ENCODE measurements around the gene SRI. TPM values are rescaled to one million over a fixed set of nuclear protein-coding genes. Genes with fewer than 3 reads are reported as not detected.

The SRI gene
- total RNA-seq, 1 donor: 77.1 TPM

- Histone ChIP-seq H2AFZ (ENCODE audit: low read length) (no peak overlapping the region), H3K79me2 (ENCODE audit: insufficient read depth, low read length) (no peaks in the 10 kb centered on the region), H3K27ac (ENCODE audit: low read depth, low read length) (no peak overlapping the region), H3K9me3 (ENCODE audit: low read depth, low read length) (no peaks in the 10 kb centered on the region), H4K20me1 (ENCODE audit: insufficient read depth, low read length) (no peaks in the 10 kb centered on the region), H3K27me3 (ENCODE audit: insufficient read depth, low read length) (no peaks in the 10 kb centered on the region), H3K4me2 (ENCODE audit: insufficient read depth, low read length) (no peak overlapping the region), H3K4me3 (ENCODE audit: insufficient read depth, low read length) (no peak overlapping the region), H3K36me3 (ENCODE audit: insufficient read depth, low read length) (no peaks in the 10 kb centered on the region), H3K4me1 (ENCODE audit: insufficient read depth, low read length) (no peaks in the 10 kb centered on the region)
- DNase-seq (ENCODE audit: insufficient read length, low spot score, missing footprints): no peak
- TF ChIP-seq CTCF (IDR thresholded peaks at IDR 0.05; ENCODE audit: extremely low read depth, low read depth, low read length): no peak
Measured at GRCh38 chr7:88253640-88254039, 33.8 kb upstream of the SRI start.

- H3K9me3 ChIP-seq (ENCODE audit: low read depth, low read length): no peaks in the 10 kb centered on the region
- no peaks in the 10 kb centered on the region for H3K36me3 ChIP-seq (ENCODE audit: insufficient read depth, low read length)
- H3K4me1 ChIP-seq (ENCODE audit: insufficient read depth, low read length): no peaks in the 10 kb centered on the region
- H3K4me2 ChIP-seq (ENCODE audit: insufficient read depth, low read length): no peak overlapping the region
- no peaks in the 10 kb centered on the region for H3K79me2 ChIP-seq (ENCODE audit: insufficient read depth, low read length)
- no peak overlapping the region for H3K4me3 ChIP-seq (ENCODE audit: insufficient read depth, low read length)
- DNase-seq (ENCODE audit: insufficient read length, low spot score, missing footprints): no peak
- H3K27me3 ChIP-seq (ENCODE audit: insufficient read depth, low read length): no peaks in the 10 kb centered on the region
- TF ChIP-seq CTCF (IDR thresholded peaks at IDR 0.05; ENCODE audit: extremely low read depth, low read depth, low read length): no peak
- no peak overlapping the region for H3K27ac ChIP-seq (ENCODE audit: low read depth, low read length)
- no peaks in the 10 kb centered on the region for H4K20me1 ChIP-seq (ENCODE audit: insufficient read depth, low read length)
- no peak overlapping the region for H2AFZ ChIP-seq (ENCODE audit: low read length)
Measured at GRCh38 chr7:88244258-88244657, 24.4 kb upstream of the SRI start.

- Histone ChIP-seq H3K4me1 (ENCODE audit: insufficient read depth, low read length) (no peaks in the 10 kb centered on the region), H3K4me3 (ENCODE audit: insufficient read depth, low read length) (no peak overlapping the region), H3K79me2 (ENCODE audit: insufficient read depth, low read length) (no peaks in the 10 kb centered on the region), H4K20me1 (ENCODE audit: insufficient read depth, low read length) (no peaks in the 10 kb centered on the region), H3K36me3 (ENCODE audit: insufficient read depth, low read length) (no peaks in the 10 kb centered on the region), H3K27me3 (ENCODE audit: insufficient read depth, low read length) (no peaks in the 10 kb centered on the region), H2AFZ (ENCODE audit: low read length) (no peak overlapping the region), H3K9me3 (ENCODE audit: low read depth, low read length) (no peaks in the 10 kb centered on the region), H3K4me2 (ENCODE audit: insufficient read depth, low read length) (no peak overlapping the region), H3K27ac (ENCODE audit: low read depth, low read length) (no peak overlapping the region)
- DNase-seq (ENCODE audit: insufficient read length, low spot score, missing footprints): peak; percentile 65
- peak; percentile 78 for TF ChIP-seq CTCF (IDR thresholded peaks at IDR 0.05; ENCODE audit: extremely low read depth, low read depth, low read length)
Measured at GRCh38 chr7:88243345-88243909, 23.6 kb upstream of the SRI start.

GRCh38 chr7:88239852-88240251 lies 20.0 kb upstream of the SRI start:
- DNase-seq (ENCODE audit: insufficient read length, low spot score, missing footprints): no peak
- no peak overlapping the region for H3K4me3 ChIP-seq (ENCODE audit: insufficient read depth, low read length)
- no peaks in the 10 kb centered on the region for H4K20me1 ChIP-seq (ENCODE audit: insufficient read depth, low read length)
- no peaks in the 10 kb centered on the region for H3K27me3 ChIP-seq (ENCODE audit: insufficient read depth, low read length)
- H2AFZ ChIP-seq (ENCODE audit: low read length): no peak overlapping the region
- no peaks in the 10 kb centered on the region for H3K9me3 ChIP-seq (ENCODE audit: low read depth, low read length)
- TF ChIP-seq CTCF (IDR thresholded peaks at IDR 0.05; ENCODE audit: extremely low read depth, low read depth, low read length): no peak
- no peak overlapping the region for H3K27ac ChIP-seq (ENCODE audit: low read depth, low read length)
- H3K79me2 ChIP-seq (ENCODE audit: insufficient read depth, low read length): no peaks in the 10 kb centered on the region
- no peaks in the 10 kb centered on the region for H3K4me1 ChIP-seq (ENCODE audit: insufficient read depth, low read length)
- H3K36me3 ChIP-seq (ENCODE audit: insufficient read depth, low read length): no peaks in the 10 kb centered on the region
- no peak overlapping the region for H3K4me2 ChIP-seq (ENCODE audit: insufficient read depth, low read length)
